Duodenal mucosa (tissue), 2 donors: ENCODE measurements around the gene CCIN.
"Not testable (repeated sequence)": the region's sequence is repeated elsewhere in the genome, so short reads cannot be mapped to it uniquely, and the experiment has no call there.

Experiments used
- H3K27ac ChIP-seq: one replicate; pipeline ENCODE4 v1.7.0; 2013; ENCODE audit warnings: low read depth, low read length
- H3K27me3 ChIP-seq, 2 donors: one replicate each; pipeline ENCODE4 v1.7.0; 2013; ENCODE audit warnings: low read length in 2 of 2, control low read depth in 1 of 2; ENCODE audit not compliant: insufficient read depth in 2 of 2, control insufficient read depth in 1 of 2
- H3K36me3 ChIP-seq, 2 donors: one replicate each; pipeline ENCODE4 v1.7.0; 2013; ENCODE audit warnings: low read length in 2 of 2, control low read depth in 1 of 2; ENCODE audit not compliant: insufficient read depth in 2 of 2, control insufficient read depth in 1 of 2
- H3K4me1 ChIP-seq, 2 donors: one replicate each; pipeline ENCODE4 v1.7.0; 2013; ENCODE audit warnings: low read length in 2 of 2, control low read depth in 1 of 2; ENCODE audit not compliant: insufficient read depth in 2 of 2, control insufficient read depth in 1 of 2
- H3K4me3 ChIP-seq, 2 donors: one replicate each; pipeline ENCODE4 v1.7.0; 2013; ENCODE audit warnings: low read length in 2 of 2, low read depth in 1 of 2
- H3K9ac ChIP-seq, 2 donors: one replicate each; pipeline ENCODE4 v1.7.0; 2013; ENCODE audit warnings: low read length in 2 of 2, low read depth in 1 of 2
- H3K9me3 ChIP-seq, 2 donors: one replicate each; pipeline ENCODE4 v1.7.0; 2013; ENCODE audit warnings: low read length in 2 of 2, control low read depth in 1 of 2; ENCODE audit not compliant: control insufficient read depth in 1 of 2

The CCIN gene

DNA sequence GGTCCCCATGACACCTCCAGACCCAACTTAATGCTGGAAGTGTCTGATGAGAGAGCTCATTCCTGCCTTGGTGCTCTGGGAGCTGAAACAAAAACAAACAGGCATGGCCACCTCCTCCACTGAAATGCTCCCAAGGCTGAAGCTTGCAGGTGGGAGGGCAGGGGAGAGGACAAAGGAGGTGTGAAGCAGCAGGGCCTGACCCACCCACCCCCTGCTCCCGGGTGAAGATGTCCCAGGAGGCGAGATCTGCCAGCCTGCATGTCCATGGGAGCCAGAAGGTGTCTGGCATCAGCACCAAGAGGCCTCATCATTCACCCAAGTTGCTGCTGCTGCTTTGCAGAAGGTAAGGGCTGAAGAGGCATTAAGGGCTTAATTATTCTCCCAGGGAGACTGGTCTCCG, 4.2 kb upstream of the CCIN start:
- H3K4me1 ChIP-seq = peaks cover 0 to 3% of the 10 kb centered on the region in 2 donors
- no peaks in the 10 kb centered on the region for H3K9me3 ChIP-seq
- H3K4me3 ChIP-seq = no peak overlapping the region
- H3K27me3 ChIP-seq = no peaks in the 10 kb centered on the region
- H3K27ac ChIP-seq = no peak overlapping the region
- no peak overlapping the region for H3K9ac ChIP-seq
- no peaks in the 10 kb centered on the region for H3K36me3 ChIP-seq

GRCh38 chr9:36165826-36166167, 3.4 kb upstream of the CCIN start:
- H3K9ac ChIP-seq = no peak overlapping the region
- peaks cover 0 to 3% of the 10 kb centered on the region in 2 donors for H3K4me1 ChIP-seq
- no peak overlapping the region for H3K27ac ChIP-seq
- no peaks in the 10 kb centered on the region for H3K36me3 ChIP-seq
- no peaks in the 10 kb centered on the region for H3K9me3 ChIP-seq
- H3K27me3 ChIP-seq = no peaks in the 10 kb centered on the region
- H3K4me3 ChIP-seq = no peak overlapping the region

DNA sequence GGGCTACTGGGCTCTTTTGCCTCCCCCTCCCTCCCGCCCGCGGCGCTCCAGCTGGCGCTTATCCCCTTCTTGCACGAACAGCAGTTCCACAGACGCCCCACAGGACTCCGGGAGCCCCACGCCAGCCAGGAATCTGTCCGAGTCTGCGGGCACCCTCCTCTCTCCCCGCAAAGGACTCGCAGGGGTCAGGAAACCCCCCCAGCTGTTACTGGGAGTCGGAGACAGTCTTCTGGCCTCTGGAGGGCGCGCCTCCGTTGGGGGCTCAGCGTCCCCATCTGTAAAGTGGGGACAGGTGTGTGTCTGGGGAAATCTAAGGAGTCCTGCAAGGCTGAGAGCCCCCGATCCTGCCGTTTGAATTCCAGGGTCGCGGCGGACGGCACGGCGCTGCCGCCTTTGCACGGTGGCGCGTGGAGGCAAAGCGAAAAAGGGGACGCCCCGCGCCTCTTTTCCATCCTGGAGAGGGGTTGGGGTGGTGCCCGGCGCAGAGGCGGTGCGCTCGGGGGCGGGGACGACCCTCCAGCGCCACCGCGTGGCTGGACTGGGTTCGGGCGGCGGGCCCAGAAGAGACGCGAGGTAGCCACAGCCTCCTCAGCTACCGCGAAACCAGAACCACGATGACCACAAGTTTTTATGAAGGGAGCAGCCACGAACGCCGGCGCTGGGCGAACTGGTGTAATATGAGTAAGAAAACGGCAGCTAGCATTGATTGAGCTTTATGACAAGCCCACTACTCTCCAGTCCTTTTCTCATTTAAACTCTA, 2.8 kb upstream of the CCIN start:
- Histone ChIP-seq H3K9ac (peak overlapping the region; percentile 32 to 55), H3K4me3 (peak overlapping the region; percentile 42 to 69), H3K9me3 (no peaks in the 10 kb centered on the region), H3K27ac (no peak overlapping the region), H3K36me3 (no peaks in the 10 kb centered on the region), H3K4me1 (peaks cover 0 to 3% of the 10 kb centered on the region in 2 donors), H3K27me3 (no peaks in the 10 kb centered on the region)

GRCh38 chr9:36169708-36170107, 520 bp downstream of the CCIN start:
- H3K9me3 ChIP-seq = no peaks in the 10 kb centered on the region
- H3K27ac ChIP-seq = no peak overlapping the region
- H3K36me3 ChIP-seq = no peaks in the 10 kb centered on the region
- peaks cover 0 to 3% of the 10 kb centered on the region in 2 donors for H3K4me1 ChIP-seq
- no peaks in the 10 kb centered on the region for H3K27me3 ChIP-seq
- no peak overlapping the region for H3K4me3 ChIP-seq
- H3K9ac ChIP-seq = no peak overlapping the region

GRCh38 chr9:36170531-36170930, 1.3 kb downstream of the CCIN start:
- Histone ChIP-seq H3K4me3 (no peak overlapping the region), H3K27ac (no peak overlapping the region), H3K9me3 (no peaks in the 10 kb centered on the region), H3K4me1 (peaks cover 0 to 3% of the 10 kb centered on the region in 2 donors), H3K9ac (no peak overlapping the region), H3K36me3 (no peaks in the 10 kb centered on the region), H3K27me3 (no peaks in the 10 kb centered on the region)

- H3K4me1 ChIP-seq = no peaks in the 10 kb centered on the region
- no peaks in the 10 kb centered on the region for H3K9me3 ChIP-seq
- no peaks in the 10 kb centered on the region for H3K27me3 ChIP-seq
- no peaks in the 10 kb centered on the region for H3K36me3 ChIP-seq
- no peak overlapping the region for H3K9ac ChIP-seq
- H3K4me3 ChIP-seq = no peak overlapping the region
- no peak overlapping the region for H3K27ac ChIP-seq
Measured at GRCh38 chr9:36173861-36174260, 4.7 kb downstream of the CCIN start.

- Histone ChIP-seq H3K9ac (no peak overlapping the region), H3K27ac (no peak overlapping the region), H3K4me1 (no peaks in the 10 kb centered on the region), H3K27me3 (no peaks in the 10 kb centered on the region), H3K9me3 (no peaks in the 10 kb centered on the region), H3K36me3 (no peaks in the 10 kb centered on the region), H3K4me3 (no peak overlapping the region)
Measured at GRCh38 chr9:36174271-36174670, 5.1 kb downstream of the CCIN start.

DNA sequence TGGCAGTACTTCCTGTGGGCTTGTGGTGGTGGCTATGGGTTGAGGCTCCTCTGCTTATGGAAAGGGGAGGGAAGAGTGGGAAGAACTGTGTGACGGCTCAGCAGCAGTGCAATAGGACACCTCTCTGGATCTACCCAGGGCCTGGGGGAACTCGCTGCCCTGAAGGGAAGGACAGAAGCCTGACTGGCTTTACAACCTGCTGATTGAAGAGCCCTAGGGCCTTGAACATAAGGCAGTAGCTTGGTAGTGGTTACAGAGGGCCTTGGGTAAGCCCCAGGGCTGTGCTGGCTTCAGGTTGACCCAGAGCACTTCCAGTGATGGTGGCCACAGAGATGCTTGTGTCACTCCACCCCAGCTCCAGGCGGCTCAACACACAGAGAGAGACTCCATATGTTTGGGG, 5.5 kb downstream of the CCIN start:
- no peak overlapping the region for H3K4me3 ChIP-seq
- H3K27me3 ChIP-seq = no peaks in the 10 kb centered on the region
- H3K27ac ChIP-seq = no peak overlapping the region
- H3K36me3 ChIP-seq = no peaks in the 10 kb centered on the region
- H3K9ac ChIP-seq = no peak overlapping the region
- H3K4me1 ChIP-seq = no peaks in the 10 kb centered on the region
- no peaks in the 10 kb centered on the region for H3K9me3 ChIP-seq

DNA sequence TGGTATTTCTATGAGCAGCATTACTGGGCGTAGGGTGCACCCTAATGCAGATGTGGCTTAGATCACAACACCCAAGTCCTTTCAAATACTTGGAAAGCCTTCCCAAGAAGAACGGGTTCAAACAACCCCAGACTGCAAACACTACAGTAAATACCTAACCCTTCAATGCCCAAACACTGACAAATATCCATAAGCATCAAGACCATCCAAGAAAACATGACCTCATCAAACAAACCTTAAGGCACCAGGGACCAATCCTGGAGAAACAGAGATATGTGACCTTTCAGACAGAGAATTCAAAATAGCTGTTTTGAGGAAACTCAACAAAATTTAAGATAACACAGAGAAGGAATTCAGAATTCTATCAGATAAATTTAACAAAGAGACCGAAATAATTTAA, 6.0 kb downstream of the CCIN start:
- H3K4me1 ChIP-seq, H3K9ac ChIP-seq, H3K27ac ChIP-seq, H3K27me3 ChIP-seq, H3K4me3 ChIP-seq, H3K9me3 ChIP-seq, H3K36me3 ChIP-seq: not testable (repeated sequence)

DNA sequence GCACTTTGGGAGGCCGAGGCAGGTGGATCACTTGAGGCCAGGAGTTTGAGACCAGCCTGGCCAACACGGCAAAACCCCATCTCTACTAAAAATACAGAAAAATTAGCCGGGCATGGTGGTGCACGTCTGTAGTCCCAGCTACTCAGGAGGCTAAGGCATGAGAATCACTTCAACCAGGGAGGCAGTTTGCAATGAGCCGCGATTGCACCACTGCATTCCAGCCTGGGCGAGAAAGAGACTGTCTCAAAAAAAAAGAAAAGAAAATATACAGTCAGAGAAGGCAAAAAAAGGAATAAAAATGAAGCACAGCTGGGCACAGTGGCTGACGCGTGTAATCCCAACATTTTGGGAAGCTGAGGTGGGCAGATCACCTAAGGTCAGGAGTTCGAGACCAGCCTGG, 7.3 kb downstream of the CCIN start:
- not testable (repeated sequence) for H3K27ac ChIP-seq

GRCh38 chr9:36177571-36177970, 8.4 kb downstream of the CCIN start:
- Histone ChIP-seq H3K9ac (no peak overlapping the region), H3K9me3 (no peaks in the 10 kb centered on the region), H3K4me3 (no peak overlapping the region), H3K27me3 (no peaks in the 10 kb centered on the region), H3K36me3 (no peaks in the 10 kb centered on the region), H3K27ac (no peak overlapping the region), H3K4me1 (no peaks in the 10 kb centered on the region)

More for the DNA sequence above, 7.3 kb downstream of the CCIN start:
- not testable (repeated sequence) for H3K9ac ChIP-seq, H3K4me3 ChIP-seq, H3K27me3 ChIP-seq, H3K36me3 ChIP-seq, H3K4me1 ChIP-seq, H3K9me3 ChIP-seq
